ENCODE measurements around the gene GLYR1. TPM values are rescaled to one million over a fixed set of nuclear protein-coding genes. Genes with fewer than 3 reads are reported as not detected.

Gene GLYR1
- total RNA-seq, 4 donors from 2014 or later: 57.5 to 168 (median 66.9) TPM

DNA sequence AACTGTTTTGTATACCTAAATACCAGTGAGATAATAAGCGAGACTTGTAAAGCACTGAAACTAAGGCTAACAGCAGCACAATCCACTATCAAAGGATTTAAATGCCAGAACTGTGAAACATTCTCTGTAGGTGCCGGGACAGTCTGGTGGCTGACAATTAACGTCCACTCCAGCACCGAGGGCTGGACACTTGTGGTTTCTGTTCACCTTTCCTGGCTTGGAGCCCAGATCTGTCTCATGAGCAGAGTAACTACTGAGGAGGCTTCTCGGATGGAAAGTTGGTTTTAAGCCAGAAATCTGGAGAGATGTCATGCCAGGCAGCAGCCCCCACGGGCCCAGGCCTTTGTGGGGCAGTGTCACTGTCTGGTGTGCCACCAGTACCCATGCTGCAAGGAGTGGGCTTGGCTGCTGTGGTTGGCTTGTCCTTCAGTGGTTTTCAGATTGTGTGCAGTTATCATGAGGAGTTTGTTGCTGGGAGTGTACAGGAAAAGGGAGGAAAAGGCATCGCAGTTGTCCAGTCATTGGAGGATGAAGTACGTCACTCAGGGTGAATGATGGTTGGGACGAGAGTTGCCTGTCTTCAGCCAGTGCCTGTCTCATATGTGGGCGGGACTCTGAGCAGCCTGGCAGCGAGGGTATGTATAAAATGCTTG is 35.7 kb upstream of the GLYR1 start:
- Histone ChIP-seq H3K27me3 (no peaks in the 10 kb centered on the region), H3K27ac (no peak overlapping the region), H3K36me3 (peaks cover 0 to 100% (median 3%) of the 10 kb centered on the region in 3 donors), H3K4me1 (no peaks in the 10 kb centered on the region), H3K4me3 (no peak overlapping the region), H3K9me3 (no peaks in the 10 kb centered on the region)
- TF ChIP-seq, protein P1, sequence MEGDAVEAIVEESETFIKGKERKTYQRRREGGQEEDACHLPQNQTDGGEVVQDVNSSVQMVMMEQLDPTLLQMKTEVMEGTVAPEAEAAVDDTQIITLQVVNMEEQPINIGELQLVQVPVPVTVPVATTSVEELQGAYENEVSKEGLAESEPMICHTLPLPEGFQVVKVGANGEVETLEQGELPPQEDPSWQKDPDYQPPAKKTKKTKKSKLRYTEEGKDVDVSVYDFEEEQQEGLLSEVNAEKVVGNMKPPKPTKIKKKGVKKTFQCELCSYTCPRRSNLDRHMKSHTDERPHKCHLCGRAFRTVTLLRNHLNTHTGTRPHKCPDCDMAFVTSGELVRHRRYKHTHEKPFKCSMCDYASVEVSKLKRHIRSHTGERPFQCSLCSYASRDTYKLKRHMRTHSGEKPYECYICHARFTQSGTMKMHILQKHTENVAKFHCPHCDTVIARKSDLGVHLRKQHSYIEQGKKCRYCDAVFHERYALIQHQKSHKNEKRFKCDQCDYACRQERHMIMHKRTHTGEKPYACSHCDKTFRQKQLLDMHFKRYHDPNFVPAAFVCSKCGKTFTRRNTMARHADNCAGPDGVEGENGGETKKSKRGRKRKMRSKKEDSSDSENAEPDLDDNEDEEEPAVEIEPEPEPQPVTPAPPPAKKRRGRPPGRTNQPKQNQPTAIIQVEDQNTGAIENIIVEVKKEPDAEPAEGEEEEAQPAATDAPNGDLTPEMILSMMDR (IDR thresholded peaks at IDR 0.05): no peak
- TF ChIP-seq POLR2A (IDR thresholded peaks at IDR 0.05): no peak
- DNase-seq: no peak

DNA sequence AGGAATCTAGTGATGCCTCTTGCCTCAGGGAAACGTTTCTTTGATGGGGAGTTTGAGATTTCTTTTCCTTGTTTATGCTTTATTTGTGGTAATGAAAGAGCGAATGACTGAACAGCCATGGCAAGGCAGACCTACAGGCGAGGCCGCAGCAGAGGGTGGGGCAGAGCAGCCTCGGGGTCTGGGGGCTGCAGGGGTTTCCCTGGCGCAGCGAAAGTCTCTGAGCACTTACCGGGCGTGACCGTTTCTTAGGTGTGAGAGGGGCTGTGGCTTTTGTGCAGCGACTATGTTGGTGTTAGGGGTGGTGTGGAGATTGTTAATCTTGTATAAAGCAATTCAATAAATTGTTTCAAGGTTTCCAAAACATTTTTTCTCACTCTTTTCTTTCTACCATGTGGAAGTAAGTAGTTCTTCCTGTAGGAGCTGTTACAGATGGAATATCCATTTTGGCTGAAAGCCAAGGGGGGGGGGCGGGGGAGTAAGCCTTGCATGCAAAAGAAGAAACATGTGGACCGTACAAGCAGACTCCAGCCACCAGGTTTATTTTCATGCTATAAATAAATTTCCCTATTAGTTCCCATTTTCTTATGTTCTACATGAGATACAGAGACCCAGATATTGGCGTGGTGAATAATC is 35.0 kb upstream of the GLYR1 start:
- Histone ChIP-seq H3K27ac (no peak overlapping the region), H3K36me3 (peaks cover 0 to 100% (median 3%) of the 10 kb centered on the region in 3 donors)
- DNase-seq: no peak

DNA sequence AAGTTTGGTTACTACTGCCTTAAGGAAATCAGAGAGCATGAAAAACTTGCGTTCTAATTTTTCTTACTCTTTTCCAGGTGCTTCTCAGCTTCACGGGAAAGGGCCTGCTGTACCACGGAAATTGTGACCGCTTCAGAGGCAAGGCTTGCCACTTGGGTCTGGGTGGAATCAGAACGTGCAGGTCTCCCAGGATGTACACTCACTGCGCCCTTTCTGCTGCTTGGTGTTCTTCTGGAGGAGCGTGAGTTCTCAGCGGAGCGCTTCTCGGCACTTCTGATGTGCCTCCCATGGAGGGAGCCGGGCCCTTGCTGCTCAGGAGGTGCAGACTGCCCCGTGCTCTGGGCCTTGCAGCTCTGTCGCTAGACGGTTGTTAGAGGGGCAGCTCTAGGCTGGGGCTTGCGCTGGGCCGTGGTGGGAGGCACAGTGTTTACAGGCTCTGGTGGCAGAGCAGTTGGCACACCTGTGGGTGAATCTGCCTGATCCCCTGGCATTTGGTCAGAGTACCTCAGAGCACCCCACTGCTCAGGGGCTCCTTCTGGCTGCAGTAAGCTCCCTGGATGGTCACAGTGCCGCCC is 33.0 kb upstream of the GLYR1 start:
- DNase-seq: no peak
- Histone ChIP-seq H3K27ac (no peak overlapping the region), H3K36me3 (peaks cover 0 to 92% (median 3%) of the 10 kb centered on the region in 3 donors), H3K27me3 (no peaks in the 10 kb centered on the region), H3K4me3 (no peak overlapping the region), H3K4me1 (no peaks in the 10 kb centered on the region), H3K9me3 (no peaks in the 10 kb centered on the region)
- TF ChIP-seq, protein P1 (IDR thresholded peaks at IDR 0.05): no peak
- no peak for TF ChIP-seq POLR2A (IDR thresholded peaks at IDR 0.05)

More for the DNA sequence above, 35.0 kb upstream of the GLYR1 start:
- TF ChIP-seq, protein P1 (IDR thresholded peaks at IDR 0.05): no peak
- no peak for TF ChIP-seq POLR2A (IDR thresholded peaks at IDR 0.05)
- H3K4me1 ChIP-seq: no peaks in the 10 kb centered on the region
- no peaks in the 10 kb centered on the region for H3K27me3 ChIP-seq
- no peak overlapping the region for H3K4me3 ChIP-seq
- H3K9me3 ChIP-seq: no peaks in the 10 kb centered on the region

DNA sequence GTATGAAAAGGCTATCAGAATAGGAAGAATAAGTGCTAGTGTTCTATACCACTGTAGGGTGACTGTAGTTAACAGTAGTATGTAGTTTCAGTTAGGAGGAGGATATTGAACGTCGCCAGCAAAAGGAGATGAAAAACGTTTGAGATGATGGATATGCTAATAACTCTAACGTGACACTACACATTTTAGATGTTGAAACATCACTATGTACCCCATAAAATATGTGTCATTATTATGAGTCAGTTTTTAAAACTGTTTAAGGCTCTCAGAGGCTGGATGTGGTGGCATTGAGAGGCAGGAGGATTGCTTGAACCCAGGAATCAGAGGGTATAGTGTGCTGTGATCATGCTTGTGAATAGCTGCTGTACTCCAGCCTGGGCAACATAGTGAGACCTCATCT is 32.0 kb upstream of the GLYR1 start:
- no peak for TF ChIP-seq POLR2A (IDR thresholded peaks at IDR 0.05)
- TF ChIP-seq, protein P1 (IDR thresholded peaks at IDR 0.05): no peak
- no peak overlapping the region for H3K27ac ChIP-seq

DNA sequence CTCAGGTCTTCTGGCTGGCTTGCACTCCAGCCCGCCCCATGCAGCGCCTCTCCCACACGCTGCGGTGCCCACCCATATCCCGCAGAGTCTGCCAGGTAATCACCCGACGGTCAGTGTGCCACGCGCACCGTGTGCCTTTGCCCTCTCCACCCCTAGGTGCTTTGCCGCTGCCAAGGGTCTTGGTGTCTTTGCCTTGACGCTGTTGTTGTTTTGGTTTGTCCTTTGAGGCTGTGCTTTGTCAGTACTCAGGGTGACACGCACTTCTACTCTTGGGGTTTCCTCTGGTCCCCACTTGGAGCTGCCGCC is 30.2 kb upstream of the GLYR1 start:
- H3K9me3 ChIP-seq: no peaks in the 10 kb centered on the region
- H3K27me3 ChIP-seq: no peaks in the 10 kb centered on the region
- TF ChIP-seq, protein P1 (IDR thresholded peaks at IDR 0.05): no peak
- TF ChIP-seq POLR2A (IDR thresholded peaks at IDR 0.05): no peak
- H3K36me3 ChIP-seq: peaks cover 0 to 92% (median 3%) of the 10 kb centered on the region in 3 donors
- no peak overlapping the region for H3K27ac ChIP-seq
- no peaks in the 10 kb centered on the region for H3K4me1 ChIP-seq
- DNase-seq: no peak
- no peak overlapping the region for H3K4me3 ChIP-seq

More for the DNA sequence above, 32.0 kb upstream of the GLYR1 start:
- no peak for DNase-seq
- no peaks in the 10 kb centered on the region for H3K27me3 ChIP-seq
- peaks cover 0 to 92% (median 3%) of the 10 kb centered on the region in 3 donors for H3K36me3 ChIP-seq
- no peaks in the 10 kb centered on the region for H3K4me1 ChIP-seq
- no peaks in the 10 kb centered on the region for H3K9me3 ChIP-seq
- H3K4me3 ChIP-seq: no peak overlapping the region

Measured in Peyer's patch (tissue), 4 donors.